Duodenal mucosa (tissue), 2 donors: ENCODE measurements around the gene LDHAL6B.

Experiments
- H3K27ac ChIP-seq: one replicate; pipeline ENCODE4 v1.7.0; 2013; ENCODE audit warnings: low read depth, low read length
- H3K27me3 ChIP-seq, 2 donors: one replicate each; pipeline ENCODE4 v1.7.0; 2013; ENCODE audit warnings: low read length in 2 of 2, control low read depth in 1 of 2; ENCODE audit not compliant: insufficient read depth in 2 of 2, control insufficient read depth in 1 of 2
- H3K36me3 ChIP-seq, 2 donors: one replicate each; pipeline ENCODE4 v1.7.0; 2013; ENCODE audit warnings: low read length in 2 of 2, control low read depth in 1 of 2; ENCODE audit not compliant: insufficient read depth in 2 of 2, control insufficient read depth in 1 of 2
- H3K4me1 ChIP-seq, 2 donors: one replicate each; pipeline ENCODE4 v1.7.0; 2013; ENCODE audit warnings: low read length in 2 of 2, control low read depth in 1 of 2; ENCODE audit not compliant: insufficient read depth in 2 of 2, control insufficient read depth in 1 of 2
- H3K4me3 ChIP-seq, 2 donors: one replicate each; pipeline ENCODE4 v1.7.0; 2013; ENCODE audit warnings: low read length in 2 of 2, low read depth in 1 of 2
- H3K9ac ChIP-seq, 2 donors: one replicate each; pipeline ENCODE4 v1.7.0; 2013; ENCODE audit warnings: low read length in 2 of 2, low read depth in 1 of 2
- H3K9me3 ChIP-seq, 2 donors: one replicate each; pipeline ENCODE4 v1.7.0; 2013; ENCODE audit warnings: low read length in 2 of 2, control low read depth in 1 of 2; ENCODE audit not compliant: control insufficient read depth in 1 of 2

Gene LDHAL6B

GRCh38 chr15:59217876-59218498, 11.3 kb downstream of the LDHAL6B start:
- Histone ChIP-seq H3K27me3 (no peaks in the 10 kb centered on the region), H3K4me3 (no peak overlapping the region), H3K9me3 (no peaks in the 10 kb centered on the region), H3K36me3 (peaks cover 8 to 51% of the 10 kb centered on the region in 2 donors), H3K4me1 (no peaks in the 10 kb centered on the region), H3K27ac (no peak overlapping the region), H3K9ac (no peak overlapping the region)

- H3K27ac ChIP-seq: no peak overlapping the region
- peaks cover 10 to 58% of the 10 kb centered on the region in 2 donors for H3K36me3 ChIP-seq
- H3K9ac ChIP-seq: no peak overlapping the region
- no peaks in the 10 kb centered on the region for H3K9me3 ChIP-seq
- H3K27me3 ChIP-seq: no peaks in the 10 kb centered on the region
- H3K4me1 ChIP-seq: no peaks in the 10 kb centered on the region
- H3K4me3 ChIP-seq: no peak overlapping the region
These were observed 12.1 kb downstream of the LDHAL6B start for GRCh38 chr15:59218710-59219109.

- peaks cover 15 to 60% of the 10 kb centered on the region in 2 donors for H3K36me3 ChIP-seq
- no peaks in the 10 kb centered on the region for H3K27me3 ChIP-seq
- H3K9me3 ChIP-seq: no peaks in the 10 kb centered on the region
- no peaks in the 10 kb centered on the region for H3K4me1 ChIP-seq
- H3K27ac ChIP-seq: peak overlapping the region; percentile 39
- no peak overlapping the region for H3K4me3 ChIP-seq
- H3K9ac ChIP-seq: no peak overlapping the region
These were observed 15.2 kb downstream of the LDHAL6B start for GRCh38 chr15:59221511-59222505.

- Histone ChIP-seq H3K9me3 (no peaks in the 10 kb centered on the region), H3K27me3 (no peaks in the 10 kb centered on the region), H3K9ac (no peak overlapping the region), H3K36me3 (peaks cover 15 to 53% of the 10 kb centered on the region in 2 donors), H3K4me1 (no peaks in the 10 kb centered on the region), H3K27ac (no peak overlapping the region), H3K4me3 (no peak overlapping the region)
These were observed 16.4 kb downstream of the LDHAL6B start for GRCh38 chr15:59222906-59223550.

- no peak overlapping the region for H3K4me3 ChIP-seq
- H3K9me3 ChIP-seq: no peaks in the 10 kb centered on the region
- peaks cover 15 to 49% of the 10 kb centered on the region in 2 donors for H3K36me3 ChIP-seq
- no peaks in the 10 kb centered on the region for H3K4me1 ChIP-seq
- H3K27ac ChIP-seq: no peak overlapping the region
- H3K9ac ChIP-seq: no peak overlapping the region
- H3K27me3 ChIP-seq: no peaks in the 10 kb centered on the region
These were observed 17.1 kb downstream of the LDHAL6B start for GRCh38 chr15:59223736-59224135.

GRCh38 chr15:59224474-59224873, 17.8 kb downstream of the LDHAL6B start:
- no peak overlapping the region for H3K27ac ChIP-seq
- H3K36me3 ChIP-seq: peaks cover 15 to 51% of the 10 kb centered on the region in 2 donors

GRCh38 chr15:59227021-59227420, 20.4 kb downstream of the LDHAL6B start:
- H3K36me3 ChIP-seq: peaks cover 15 to 48% of the 10 kb centered on the region in 2 donors
- H3K27ac ChIP-seq: no peak overlapping the region
- no peak overlapping the region for H3K9ac ChIP-seq
- H3K9me3 ChIP-seq: no peaks in the 10 kb centered on the region
- H3K27me3 ChIP-seq: no peaks in the 10 kb centered on the region
- no peaks in the 10 kb centered on the region for H3K4me1 ChIP-seq
- no peak overlapping the region for H3K4me3 ChIP-seq

More at GRCh38 chr15:59224474-59224873, 17.8 kb downstream of the LDHAL6B start:
- H3K4me1 ChIP-seq: no peaks in the 10 kb centered on the region
- H3K9ac ChIP-seq: no peak overlapping the region
- no peaks in the 10 kb centered on the region for H3K27me3 ChIP-seq
- no peak overlapping the region for H3K4me3 ChIP-seq
- no peaks in the 10 kb centered on the region for H3K9me3 ChIP-seq

- H3K9ac ChIP-seq: no peak overlapping the region
- H3K4me3 ChIP-seq: no peak overlapping the region
- H3K36me3 ChIP-seq: peaks cover 10 to 38% of the 10 kb centered on the region in 2 donors
- no peaks in the 10 kb centered on the region for H3K9me3 ChIP-seq
- H3K4me1 ChIP-seq: no peaks in the 10 kb centered on the region
- H3K27ac ChIP-seq: no peak overlapping the region
- no peaks in the 10 kb centered on the region for H3K27me3 ChIP-seq
These were observed 22.4 kb downstream of the LDHAL6B start for GRCh38 chr15:59229015-59229414.

- no peaks in the 10 kb centered on the region for H3K27me3 ChIP-seq
- no peaks in the 10 kb centered on the region for H3K9me3 ChIP-seq
- no peaks in the 10 kb centered on the region for H3K4me1 ChIP-seq
- no peak overlapping the region for H3K4me3 ChIP-seq
- peaks cover 6 to 34% of the 10 kb centered on the region in 2 donors for H3K36me3 ChIP-seq
- H3K9ac ChIP-seq: no peak overlapping the region
- no peak overlapping the region for H3K27ac ChIP-seq
These were observed 22.8 kb downstream of the LDHAL6B start for GRCh38 chr15:59229453-59229852.
